ENCODE data around the gene OPCML.

OPCML gene

GRCh38 chr11:133086518-133086917 is 445.8 kb downstream of the OPCML start:
- H3K4me3 ChIP-seq (ENCODE audit: insufficient read depth, low read length, poor library complexity, severe bottlenecking): no peak overlapping the region
- no peak overlapping the region for H3K27ac ChIP-seq (ENCODE audit: low read depth, low read length)
- no peaks in the 10 kb centered on the region for H3K79me2 ChIP-seq (ENCODE audit: insufficient read depth, low read length)
- TF ChIP-seq EZH2phosphoT487 (conservative IDR thresholded peaks at IDR 0.05; ENCODE audit: low read length) (no peak), CTCF (IDR thresholded peaks at IDR 0.05; ENCODE audit: insufficient read depth, low read length, poor library complexity, severe bottlenecking) (no peak)
- H2AFZ ChIP-seq (ENCODE audit: low read depth, low read length, severe bottlenecking): no peak overlapping the region
- no peaks in the 10 kb centered on the region for H3K27me3 ChIP-seq (ENCODE audit: low read length)
- no peaks in the 10 kb centered on the region for H3F3A ChIP-seq (ENCODE audit: insufficient read depth)
- no peaks in the 10 kb centered on the region for H3K9me2 ChIP-seq (replicated peaks; ENCODE audit: insufficient read depth, low read length)
- no peak overlapping the region for H3K9ac ChIP-seq (ENCODE audit: low read length)
- H3K9me3 ChIP-seq (ENCODE audit: insufficient read depth, low read length): no peaks in the 10 kb centered on the region
- H3K36me3 ChIP-seq (ENCODE audit: low read length): no peaks in the 10 kb centered on the region
- H3K4me2 ChIP-seq (ENCODE audit: low read depth, low read length, poor library complexity, severe bottlenecking): no peak overlapping the region
- no peaks in the 10 kb centered on the region for H4K20me1 ChIP-seq (ENCODE audit: low read depth, low read length)

- no peaks in the 10 kb centered on the region for H3K79me2 ChIP-seq (ENCODE audit: insufficient read depth, low read length)
- H3K4me2 ChIP-seq (ENCODE audit: low read depth, low read length, poor library complexity, severe bottlenecking): no peak overlapping the region
- H3K36me3 ChIP-seq (ENCODE audit: low read length): no peaks in the 10 kb centered on the region
- no peak overlapping the region for H3K4me3 ChIP-seq (ENCODE audit: insufficient read depth, low read length, poor library complexity, severe bottlenecking)
- no peaks in the 10 kb centered on the region for H3K27me3 ChIP-seq (ENCODE audit: low read length)
- H2AFZ ChIP-seq (ENCODE audit: low read depth, low read length, severe bottlenecking): no peak overlapping the region
- no peaks in the 10 kb centered on the region for H3F3A ChIP-seq (ENCODE audit: insufficient read depth)
- H3K9ac ChIP-seq (ENCODE audit: low read length): no peak overlapping the region
- H3K9me2 ChIP-seq (replicated peaks; ENCODE audit: insufficient read depth, low read length): no peaks in the 10 kb centered on the region
- H3K27ac ChIP-seq (ENCODE audit: low read depth, low read length): no peak overlapping the region
- TF ChIP-seq EZH2phosphoT487 (conservative IDR thresholded peaks at IDR 0.05; ENCODE audit: low read length) (no peak), CTCF (IDR thresholded peaks at IDR 0.05; ENCODE audit: insufficient read depth, low read length, poor library complexity, severe bottlenecking) (no peak)
- no peaks in the 10 kb centered on the region for H3K9me3 ChIP-seq (ENCODE audit: insufficient read depth, low read length)
- no peaks in the 10 kb centered on the region for H4K20me1 ChIP-seq (ENCODE audit: low read depth, low read length)
These were observed 449.3 kb downstream of the OPCML start for GRCh38 chr11:133082841-133083488.

- Histone ChIP-seq H4K20me1 (ENCODE audit: low read depth, low read length) (no peaks in the 10 kb centered on the region), H3F3A (ENCODE audit: insufficient read depth) (no peaks in the 10 kb centered on the region), H3K9ac (ENCODE audit: low read length) (no peak overlapping the region), H3K9me3 (ENCODE audit: insufficient read depth, low read length) (no peaks in the 10 kb centered on the region), H3K27ac (ENCODE audit: low read depth, low read length) (no peak overlapping the region), H3K79me2 (ENCODE audit: insufficient read depth, low read length) (no peaks in the 10 kb centered on the region), H3K9me2 (replicated peaks; ENCODE audit: insufficient read depth, low read length) (no peaks in the 10 kb centered on the region), H3K4me2 (ENCODE audit: low read depth, low read length, poor library complexity, severe bottlenecking) (no peak overlapping the region), H3K36me3 (ENCODE audit: low read length) (no peaks in the 10 kb centered on the region), H3K27me3 (ENCODE audit: low read length) (no peaks in the 10 kb centered on the region), H3K4me3 (ENCODE audit: insufficient read depth, low read length, poor library complexity, severe bottlenecking) (no peak overlapping the region), H2AFZ (ENCODE audit: low read depth, low read length, severe bottlenecking) (no peak overlapping the region)
- TF ChIP-seq EZH2phosphoT487 (conservative IDR thresholded peaks at IDR 0.05; ENCODE audit: low read length): no peak
- TF ChIP-seq CTCF (IDR thresholded peaks at IDR 0.05; ENCODE audit: insufficient read depth, low read length, poor library complexity, severe bottlenecking): no peak
These were observed 449.9 kb downstream of the OPCML start for GRCh38 chr11:133082453-133082781.
